HepG2 (cell line): Measurements from ENCODE around the gene PTPRD. TPM values are rescaled to one million over a fixed set of nuclear protein-coding genes. Genes with fewer than 3 reads are reported as not detected.

ENCODE experiments used
- ATAC-seq: fragments of 200-7000 bp; cut with Tn5 transposase; 3 replicates; pipeline ENCODE4 v1.9.1; 2020; ENCODE audit warnings: mild to moderate bottlenecking, moderate library complexity
- BruUV-seq: library from RNA; stranded (reverse); fragments of 400-500 nt; replicated peaks from 2 replicates; lab custom pipeline; 2021; lab: Mats Ljungman, UMichigan
- CTCF ChIA-PET: fragments of 300-600 bp; formaldehyde crosslinking; extraction: SDS; loops from one replicate; lab custom pipeline; 2021; ENCODE audit warnings: low total read pairs, inconsistent platforms, low intra/inter-chr PET ratio; lab: Yijun Ruan, JAX
- POLR2A ChIA-PET: fragments of 350-600 bp; sonication (Branson Sonifier 250); formaldehyde crosslinking; loops from one replicate; lab custom pipeline; 2020; ENCODE audit warnings: antibody characterized with exemption, inconsistent platforms; lab: Yijun Ruan, JAX
- DNase-seq: peaks from one replicate; pipeline ENCODE4 v3.0.0-alpha.2; 2015; ENCODE audit warnings: low spot score
- FAIRE-seq: peaks from 3 replicates; lab custom pipeline; 2011; peaks lifted over from hg19 to GRCh38; lab: Jason Lieb, UNC
- H2AFZ ChIP-seq: one replicate; pipeline ENCODE4 v1.6.1; 2011; ENCODE audit warnings: low read length, inconsistent platforms
- H3K27ac ChIP-seq: fragments of 300-600 bp; 3 replicates; pipeline ENCODE4 v1.8.0; 2011; ENCODE audit warnings: mixed run types, mild to moderate bottlenecking, mixed read lengths, low read length, inconsistent platforms; ENCODE audit not compliant: insufficient read depth; ENCODE audit errors: extremely low read length
- H3K27me3 ChIP-seq, 2 experiments: fragments of 200-600 bp in 1 of 2; 2 replicates in 1 of 2; 3 replicates in 1 of 2; pipeline versions ENCODE4 v1.6.0 to v1.8.0; 2011; ENCODE audit warnings: low read length in 2 of 2, mild to moderate bottlenecking in 2 of 2, moderate library complexity in 2 of 2, inconsistent platforms in 1 of 2; ENCODE audit not compliant: insufficient read depth in 2 of 2, control insufficient read depth in 1 of 2
- H3K36me3 ChIP-seq, 2 experiments: fragments of 200-600 bp in 1 of 2; replicated peaks in 1 of 2; 2 replicates in 1 of 2; 3 replicates in 1 of 2; pipeline versions ENCODE4 v1.5.1 to v1.8.0; 2011; ENCODE audit warnings: low read length in 2 of 2, inconsistent platforms in 1 of 2; ENCODE audit not compliant: insufficient read depth in 2 of 2, control insufficient read depth in 1 of 2
- H3K4me1 ChIP-seq: 2 replicates; pipeline ENCODE4 v1.5.1; 2012; ENCODE audit warnings: low read length, inconsistent platforms; ENCODE audit not compliant: insufficient read depth
- H3K4me2 ChIP-seq: 2 replicates; pipeline ENCODE4 v1.6.0; 2011; ENCODE audit warnings: low read depth, low read length, inconsistent platforms
- H3K4me3 ChIP-seq, 3 experiments: fragments of 200-600 bp in 1 of 3; sonication (generic), shearing (Covaris generic) in 1 of 3; replicated peaks in 1 of 3; 2 replicates each; pipeline ENCODE4 v1.5.1; 2011 to 2016; ENCODE audit warnings: low read length in 3 of 3, inconsistent platforms in 2 of 3, low read depth in 2 of 3, mild to moderate bottlenecking in 2 of 3, control low read depth in 1 of 3, mixed read lengths in 1 of 3; ENCODE audit not compliant: insufficient read depth in 1 of 3
- H3K79me2 ChIP-seq: one replicate; pipeline ENCODE4 v1.6.1; 2011; ENCODE audit warnings: low read length, inconsistent platforms; ENCODE audit not compliant: insufficient read depth
- H3K9ac ChIP-seq: 2 replicates; pipeline ENCODE4 v1.6.0; 2011; ENCODE audit warnings: mild to moderate bottlenecking, low read depth, low read length, inconsistent platforms; ENCODE audit not compliant: insufficient read depth
- H3K9me3 ChIP-seq: 2 replicates; pipeline ENCODE4 v1.5.1; 2012; ENCODE audit warnings: mild to moderate bottlenecking, low read length
- H4K20me1 ChIP-seq: 2 replicates; pipeline ENCODE4 v1.6.0; 2011; ENCODE audit warnings: inconsistent platforms, mild to moderate bottlenecking, low read length, moderate library complexity; ENCODE audit not compliant: insufficient read depth
- ARID4A ChIP-seq: sonication (generic); formaldehyde crosslinking; IDR thresholded peaks from 2 replicates; pipeline ENCODE4 v1.5.0; 2020; ENCODE audit warnings: mild to moderate bottlenecking, missing genetic modification reagents, borderline replicate concordance
- ELF1 ChIP-seq: sonication (generic); formaldehyde crosslinking; IDR thresholded peaks from 2 replicates; pipeline ENCODE4 v1.4.0; 2020; ENCODE audit warnings: missing genetic modification reagents
- ERF ChIP-seq: IDR thresholded peaks from 2 replicates; pipeline ENCODE4 v1.6.1; 2018; ENCODE audit warnings: missing biosample characterization, missing genetic modification reagents
- FOXM1 ChIP-seq: sonication (generic); formaldehyde crosslinking; IDR thresholded peaks from 2 replicates; pipeline ENCODE4 v1.5.0; 2020; ENCODE audit warnings: missing genetic modification reagents
- NCOR1 ChIP-seq: fragments of 200-600 bp; sonication (generic); IDR thresholded peaks from 2 replicates; pipeline ENCODE4 v1.7.0; 2017; ENCODE audit warnings: antibody characterized with exemption, low read length, borderline replicate concordance
- NFYB ChIP-seq: sonication (generic); formaldehyde crosslinking; IDR thresholded peaks from 2 replicates; pipeline ENCODE4 v1.4.0; 2020; ENCODE audit warnings: missing genetic modification reagents
- NR1H2 ChIP-seq: sonication (generic); formaldehyde crosslinking; IDR thresholded peaks from 2 replicates; pipeline ENCODE4 v1.8.1; 2022; ENCODE audit warnings: low read depth, missing genetic modification reagents, borderline replicate concordance
- RARA ChIP-seq: IDR thresholded peaks from 2 replicates; pipeline ENCODE4 v1.6.1; 2016; ENCODE audit warnings: missing genetic modification reagents, missing compliant biosample characterization
- SIX4 ChIP-seq: sonication (generic); formaldehyde crosslinking; IDR thresholded peaks from 2 replicates; pipeline ENCODE4 v1.4.0; 2020; ENCODE audit warnings: missing genetic modification reagents
- ZNF44 ChIP-seq: sonication (generic); formaldehyde crosslinking; IDR thresholded peaks from 2 replicates; pipeline ENCODE4 v1.5.1; 2020; ENCODE audit warnings: mild to moderate bottlenecking, missing genetic modification reagents
- ZNF451 ChIP-seq: sonication (generic); formaldehyde crosslinking; IDR thresholded peaks from 2 replicates; pipeline ENCODE4 v1.5.0; 2020; ENCODE audit warnings: mild to moderate bottlenecking, missing genetic modification reagents
- ZNF598 ChIP-seq: sonication (generic); formaldehyde crosslinking; IDR thresholded peaks from 2 replicates; pipeline ENCODE4 v1.5.1; 2020; ENCODE audit warnings: mild to moderate bottlenecking, missing genetic modification reagents, borderline replicate concordance
- ZUFSP ChIP-seq: sonication (generic); formaldehyde crosslinking; IDR thresholded peaks from 2 replicates; pipeline ENCODE4 v1.9.0; 2021; ENCODE audit warnings: missing genetic modification reagents, mild to moderate bottlenecking, borderline replicate concordance
- WGBS: methylation state at CpG from one replicate; pipeline ENCODE4 v1.1.6; 2017; ENCODE audit warnings: low lambda C conversion rate; 5-methylcytosine and 5-hydroxymethylcytosine counted together
- in situ Hi-C: cut with HindIII; loops from 2 replicates; pipeline ENCODE4 v1.10.0; 2017; ENCODE audit warnings: low pct_unique_long_range_greater_than_20kb; ENCODE audit not compliant: extremely low pct_ligation_motif_present
- intact Hi-C: fragments of 100-400 bp; cut with micrococcal nuclease; formaldehyde crosslinking; loops from one replicate; pipeline ENCODE4 v1.10.0; 2022; ENCODE audit not compliant: unreplicated experiment
- polyA plus RNA-seq, 8 experiments: library from polyadenylated mRNA; depleted of rRNA in 3 of 8; stranded (reverse) in 7 of 8; unstranded in 1 of 8; fragments of >200 nt; fragmentation: Illumina TruSeq in 4 of 8; extraction: Trizol in 4 of 8; gene quantifications; 2 replicates each; pipeline versions ENCODE4 v1.2.1 to v1.2.3, GENCODE V29; 2011 to 2016; ENCODE audit warnings: low read depth in 4 of 8, missing spikeins in 1 of 8, mixed read lengths in 1 of 8; ENCODE audit not compliant: insufficient read depth in 1 of 8
- total RNA-seq, 5 experiments: library from RNA; depleted of rRNA; stranded (reverse); fragments of >200 nt; fragmentation: Illumina TruSeq; extraction: Trizol; gene quantifications; 2 replicates each; pipeline ENCODE4 v1.2.3, GENCODE V29; 2016; ENCODE audit warnings: low read depth in 1 of 5

PTPRD gene
- total and polyA plus RNA-seq, 2 of the 13 experiments (the other 11 are each of a cell fraction or from before 2014, with no cell fraction given), result 0.05 TPM; not detected in 1

GRCh38 chr9:9950813-9951212 lies 662.0 kb downstream of the PTPRD start (continued):
- TF ChIP-seq FOXM1 (CRISPR knock-in tag) (no peak), SIX4 (CRISPR knock-in tag) (no peak), ZNF44 (no peak), NFYB (CRISPR knock-in tag) (no peak)

GRCh38 chr9:9949978-9950377 lies 662.8 kb downstream of the PTPRD start:
- no peak overlapping the region for H2AFZ ChIP-seq
- no peaks in the 10 kb centered on the region for H4K20me1 ChIP-seq
- H3K9ac ChIP-seq, result no peak overlapping the region
- no peak for DNase-seq
- H3K4me1 ChIP-seq, result no peaks in the 10 kb centered on the region
- no peak overlapping the region for H3K4me3 ChIP-seq
- intact Hi-C loops (no loop called here), in situ Hi-C loops (loop anchor here (10.0 kb wide), 1 partner anchor 345 kb away; no protein-coding TSS in a partner anchor)
- no TSS peak for BruUV-seq
- H3K27ac ChIP-seq, result no peak overlapping the region
- H3K4me2 ChIP-seq, result no peak overlapping the region
- ChIA-PET CTCF (no interaction called here), POLR2A (no interaction called here)
- FAIRE-seq, result no peak
- no peak for ATAC-seq
- H3K9me3 ChIP-seq, result no peaks in the 10 kb centered on the region
- 3% methylated on average over 4 of the region's 4 CpGs for WGBS
- no peaks in the 10 kb centered on the region for H3K36me3 ChIP-seq
- no peaks in the 10 kb centered on the region for H3K79me2 ChIP-seq
- H3K27me3 ChIP-seq, result no peaks in the 10 kb centered on the region
- no peak for TF ChIP-seq ELF1 (CRISPR knock-in tag)
- TF ChIP-seq RARA (CRISPR knock-in tag), result no peak
- no peak for TF ChIP-seq NCOR1
- TF ChIP-seq ZUFSP (CRISPR knock-in tag), result no peak
- no peak for TF ChIP-seq ZNF451
- no peak for TF ChIP-seq ARID4A (CRISPR knock-in tag)
- TF ChIP-seq NR1H2 (CRISPR knock-in tag), result no peak
- no peak for TF ChIP-seq ERF
- TF ChIP-seq ZNF598 (CRISPR knock-in tag), result no peak
- TF ChIP-seq, all 625 proteins: peak for 0
